GM21367 (cell line): ENCODE data around the gene LCMT1.
"Not testable (repeated sequence)": the region's sequence is repeated elsewhere in the genome, so short reads cannot be mapped to it uniquely, and the experiment has no call there.

Experiments
- ATAC-seq: cut with Tn5 transposase; IDR thresholded peaks from one replicate; pipeline ENCODE4 v1.9.1; 2021; ENCODE audit not compliant: unreplicated experiment

Gene LCMT1

GRCh38 chr16:25093208-25094061 is 18.1 kb upstream of the LCMT1 start:
- no peak for ATAC-seq

- ATAC-seq: no peak
Observed at GRCh38 chr16:25094596-25094995, 16.9 kb upstream of the LCMT1 start.

GRCh38 chr16:25095636-25096035 is 15.9 kb upstream of the LCMT1 start:
- ATAC-seq: no peak

- no peak for ATAC-seq
Observed at GRCh38 chr16:25097276-25097975, 14.1 kb upstream of the LCMT1 start.

- no peak for ATAC-seq
Observed at GRCh38 chr16:25100511-25100910, 11.0 kb upstream of the LCMT1 start.

GRCh38 chr16:25106567-25107465 is 4.7 kb upstream of the LCMT1 start:
- ATAC-seq: no peak

GRCh38 chr16:25107466-25107792 is 4.1 kb upstream of the LCMT1 start:
- no peak for ATAC-seq

GRCh38 chr16:25108054-25108453 is 3.5 kb upstream of the LCMT1 start:
- no peak for ATAC-seq

GRCh38 chr16:25109643-25110042 is 1.9 kb upstream of the LCMT1 start:
- ATAC-seq: no peak

- ATAC-seq: no peak
Observed at GRCh38 chr16:25110387-25110947, 1.1 kb upstream of the LCMT1 start.

- ATAC-seq: no peak
Observed at GRCh38 chr16:25114121-25114520, 2.6 kb downstream of the LCMT1 start.

- no peak for ATAC-seq
Observed at GRCh38 chr16:25118851-25119578, 7.5 kb downstream of the LCMT1 start.

- no peak for ATAC-seq
Observed at GRCh38 chr16:25121824-25122600, 10.5 kb downstream of the LCMT1 start.

- ATAC-seq: no peak
Observed at GRCh38 chr16:25124503-25124902, 13.0 kb downstream of the LCMT1 start.

- ATAC-seq: not testable (repeated sequence)
Observed at GRCh38 chr16:25126086-25126666, 14.6 kb downstream of the LCMT1 start.

- ATAC-seq: no peak
Observed at GRCh38 chr16:25126820-25127232, 15.3 kb downstream of the LCMT1 start.

- ATAC-seq: not testable (repeated sequence)
Observed at GRCh38 chr16:25132751-25133150, 21.2 kb downstream of the LCMT1 start.

- no peak for ATAC-seq
Observed at GRCh38 chr16:25134166-25134700, 22.7 kb downstream of the LCMT1 start.

GRCh38 chr16:25135254-25135878 is 23.8 kb downstream of the LCMT1 start:
- ATAC-seq: no peak
